ENCODE measurements around the gene SSR3.

Gene SSR3

GRCh38 chr3:156491192-156491591 lies 63.7 kb downstream of the SSR3 start:
- no peak for DNase-seq (ENCODE audit: low read depth in 2 of 2)
